HFF-Myc (cell line): Measurements from ENCODE around the gene OR13A1.
"Not testable (repeated sequence)": the region's sequence is repeated elsewhere in the genome, so short reads cannot be mapped to it uniquely, and the experiment has no call there.

ENCODE experiments used
- DNase-seq: peaks from one replicate; pipeline ENCODE4 v3.0.0-alpha.2; 2011; ENCODE audit warnings: low read depth; ENCODE audit errors: extremely low read depth
- H3K4me3 ChIP-seq: replicated peaks from 2 replicates; pipeline ENCODE4 v1.5.1; 2011; ENCODE audit warnings: low read depth, mild to moderate bottlenecking, control low read depth, low read length
- CTCF ChIP-seq: IDR thresholded peaks from 2 replicates; pipeline ENCODE4 v1.5.1; 2012; ENCODE audit warnings: mild to moderate bottlenecking, low read depth, low read length, control low read depth; ENCODE audit errors: missing control alignments

The OR13A1 gene

GRCh38 chr10:45294681-45295080, 20.7 kb downstream of the OR13A1 start:
- no peak for TF ChIP-seq CTCF
- no peak for DNase-seq
- no peak overlapping the region for H3K4me3 ChIP-seq

GRCh38 chr10:45286980-45287379, 28.4 kb downstream of the OR13A1 start:
- no peak for TF ChIP-seq CTCF
- H3K4me3 ChIP-seq, result no peak overlapping the region
- DNase-seq, result no peak

- DNase-seq, result no peak
- H3K4me3 ChIP-seq, result no peak overlapping the region
- no peak for TF ChIP-seq CTCF
Measured at GRCh38 chr10:45282061-45282460, 33.3 kb downstream of the OR13A1 start.

GRCh38 chr10:45280113-45280760, 35.2 kb downstream of the OR13A1 start:
- H3K4me3 ChIP-seq, result no peak overlapping the region
- no peak for TF ChIP-seq CTCF
- no peak for DNase-seq

GRCh38 chr10:45279682-45280081, 35.7 kb downstream of the OR13A1 start:
- no peak for TF ChIP-seq CTCF
- no peak overlapping the region for H3K4me3 ChIP-seq
- no peak for DNase-seq

GRCh38 chr10:45278860-45279498, 36.4 kb downstream of the OR13A1 start:
- no peak for TF ChIP-seq CTCF
- no peak overlapping the region for H3K4me3 ChIP-seq
- no peak for DNase-seq

- DNase-seq, H3K4me3 ChIP-seq: not testable (repeated sequence)
Measured at GRCh38 chr10:45276146-45276545, 39.3 kb downstream of the OR13A1 start.
